ENCODE results near the gene RENBP. TPM values are rescaled to one million over a fixed set of nuclear protein-coding genes. Genes with fewer than 3 reads are reported as not detected.

RENBP gene
- total RNA-seq, 2 donors from 2014 or later = 6.2 to 10.6 TPM

GRCh38 chrX:153921511-153922446 lies 22.7 kb downstream of the RENBP start:
- Histone ChIP-seq H3K4me3 (no peak overlapping the region), H3K9me3 (no peaks in the 10 kb centered on the region), H3K27ac (no peak overlapping the region), H3K36me3 (no peaks in the 10 kb centered on the region), H3K27me3 (no peaks in the 10 kb centered on the region), H3K4me1 (peaks cover 0 to 38% of the 10 kb centered on the region in 2 donors)
- no peak for DNase-seq (ENCODE audit: low spot score)
- no peak for TF ChIP-seq CTCF (IDR thresholded peaks at IDR 0.05)

- no peaks in the 10 kb centered on the region for H3K9me3 ChIP-seq
- no peak for DNase-seq (ENCODE audit: low spot score)
- H3K4me1 ChIP-seq = peaks cover 0 to 32% of the 10 kb centered on the region in 2 donors
- no peak overlapping the region for H3K4me3 ChIP-seq
- H3K27ac ChIP-seq = no peak overlapping the region
- H3K27me3 ChIP-seq = no peaks in the 10 kb centered on the region
- no peaks in the 10 kb centered on the region for H3K36me3 ChIP-seq
- TF ChIP-seq CTCF (IDR thresholded peaks at IDR 0.05) = no peak
Observed at GRCh38 chrX:153921070-153921469, 23.4 kb downstream of the RENBP start.

- no peaks in the 10 kb centered on the region for H3K27me3 ChIP-seq
- no peak for DNase-seq (ENCODE audit: low spot score)
- no peaks in the 10 kb centered on the region for H3K36me3 ChIP-seq
- peaks cover 0 to 32% of the 10 kb centered on the region in 2 donors for H3K4me1 ChIP-seq
- no peaks in the 10 kb centered on the region for H3K9me3 ChIP-seq
- no peak for TF ChIP-seq CTCF (IDR thresholded peaks at IDR 0.05)
- H3K27ac ChIP-seq = no peak overlapping the region
- no peak overlapping the region for H3K4me3 ChIP-seq
Observed at GRCh38 chrX:153920546-153920945, 23.9 kb downstream of the RENBP start.

- no peak overlapping the region for H3K4me3 ChIP-seq
- no peak for DNase-seq (ENCODE audit: low spot score)
- H3K36me3 ChIP-seq = no peaks in the 10 kb centered on the region
- H3K27me3 ChIP-seq = no peaks in the 10 kb centered on the region
- H3K9me3 ChIP-seq = no peaks in the 10 kb centered on the region
- TF ChIP-seq CTCF (IDR thresholded peaks at IDR 0.05) = no peak
- peaks cover 0 to 27% of the 10 kb centered on the region in 2 donors for H3K4me1 ChIP-seq
- H3K27ac ChIP-seq = no peak overlapping the region
Observed at GRCh38 chrX:153919281-153919680, 25.2 kb downstream of the RENBP start.

- DNase-seq (ENCODE audit: low spot score) = no peak
- no peak for TF ChIP-seq CTCF (IDR thresholded peaks at IDR 0.05)
- Histone ChIP-seq H3K4me1 (peaks cover 0 to 14% of the 10 kb centered on the region in 2 donors), H3K27me3 (no peaks in the 10 kb centered on the region), H3K27ac (no peak overlapping the region), H3K4me3 (no peak overlapping the region), H3K9me3 (no peaks in the 10 kb centered on the region), H3K36me3 (no peaks in the 10 kb centered on the region)
Observed at GRCh38 chrX:153917869-153918268, 26.6 kb downstream of the RENBP start.
